Esophagus muscularis mucosa (tissue), 4 donors: ENCODE measurements around the gene CARMIL3. TPM values are rescaled to one million over a fixed set of nuclear protein-coding genes. Genes with fewer than 3 reads are reported as not detected.

Experiments used
- DNase-seq: peaks from one replicate; pipeline ENCODE4 v3.0.0-alpha.2; 2017; ENCODE audit errors: extremely low spot score
- H3K27ac ChIP-seq, 4 donors: fragments of 200-600 bp; sonication (generic); replicated peaks in 1 of 4; 1 replicate in 3 of 4; 2 replicates in 1 of 4; pipeline ENCODE4 v1.5.1; 2016 to 2019; ENCODE audit warnings: mild to moderate bottlenecking in 1 of 4
- H3K27me3 ChIP-seq, 4 donors: fragments of 200-600 bp; sonication (generic); one replicate each; pipeline versions ENCODE4 v1.5.1 to v1.6.0; 2016 to 2019
- H3K36me3 ChIP-seq, 4 donors: fragments of 200-600 bp; sonication (generic); one replicate each; pipeline ENCODE4 v1.5.1; 2016 to 2019
- H3K4me1 ChIP-seq, 4 donors: fragments of 200-600 bp; sonication (generic); one replicate each; pipeline ENCODE4 v1.5.1; 2016 to 2019
- H3K4me3 ChIP-seq, 4 donors: fragments of 200-600 bp; sonication (generic); 1 replicate in 2 of 4; 2 replicates in 2 of 4; pipeline ENCODE4 v1.5.1; 2016 to 2019; ENCODE audit warnings: mild to moderate bottlenecking in 4 of 4, moderate library complexity in 1 of 4
- H3K9me3 ChIP-seq, 4 donors: fragments of 200-600 bp; sonication (generic); 1 replicate in 3 of 4; 2 replicates in 1 of 4; pipeline ENCODE4 v1.5.1; 2016 to 2019
- CTCF ChIP-seq, 3 experiments: fragments of 200-600 bp in 2 of 3; fragments of 450-650 bp in 1 of 3; sonication (generic) in 2 of 3; IDR thresholded peaks; one replicate each; pipeline ENCODE4 v1.5.1; 2017 to 2019; ENCODE audit warnings: antibody characterized with exemption in 3 of 3, mild to moderate bottlenecking in 2 of 3, moderate library complexity in 1 of 3
- EP300 ChIP-seq: sonication (generic); formaldehyde crosslinking; IDR thresholded peaks from one replicate; pipeline ENCODE4 v1.6.1; 2017; ENCODE audit warnings: antibody characterized with exemption
- POLR2A ChIP-seq: fragments of 450-650 bp; IDR thresholded peaks from one replicate; pipeline ENCODE4 v1.6.1; 2017; ENCODE audit warnings: antibody characterized with exemption, moderate library complexity, mild to moderate bottlenecking, low read depth
- POLR2AphosphoS5 ChIP-seq, 2 donors: sonication (generic); formaldehyde crosslinking; IDR thresholded peaks; one replicate each; pipeline ENCODE4 v1.6.1; 2017; ENCODE audit warnings: antibody characterized with exemption in 2 of 2
- WGBS: methylation state at CpG from one replicate; pipeline ENCODE4 v1.1.5; 2018; 5-methylcytosine and 5-hydroxymethylcytosine counted together
- intact Hi-C: fragments of 100-400 bp; cut with DNase I; formaldehyde crosslinking; loops from one replicate; pipeline ENCODE4 v1.15.1; 2023
- total RNA-seq, 4 donors: library from RNA; depleted of rRNA; stranded (reverse); fragments of >200 nt; gene quantifications; one replicate each; pipeline versions ENCODE4 v1.1.0 to v1.2.1, GENCODE V29; 2016

Gene CARMIL3
- total RNA-seq, 4 donors from 2014 or later, result 0.17 to 0.29 TPM; not detected in 2

- intact Hi-C loops, result no loop called here
- TF ChIP-seq POLR2A, result no peak
- TF ChIP-seq EP300, result no peak
- no peak for TF ChIP-seq CTCF (IDR thresholded peaks at IDR 0.05)
- TF ChIP-seq POLR2AphosphoS5 (IDR thresholded peaks at IDR 0.05), result no peak
- Histone ChIP-seq H3K27me3 (peaks cover 0 to 26% (median 2%) of the 10 kb centered on the region in 4 donors), H3K36me3 (no peaks in the 10 kb centered on the region), H3K27ac (no peak overlapping the region), H3K9me3 (no peaks in the 10 kb centered on the region), H3K4me1 (peaks cover 3 to 24% (median 23%) of the 10 kb centered on the region in 4 donors), H3K4me3 (no peak overlapping the region)
- no peak for DNase-seq
- 88% methylated on average over 10 of the region's 10 CpGs for WGBS
Measured at GRCh38 chr14:24076302-24076601, 24.4 kb downstream of the CARMIL3 start.

- H3K27ac ChIP-seq, result no peak overlapping the region
- 93% methylated on average over 18 of the region's 23 CpGs for WGBS
- H3K36me3 ChIP-seq, result no peaks in the 10 kb centered on the region
- no peak for TF ChIP-seq POLR2A
- TF ChIP-seq EP300, result no peak
- TF ChIP-seq CTCF (IDR thresholded peaks at IDR 0.05), result no peak
- intact Hi-C loops, result no loop called here
- peaks cover 9 to 23% (median 21%) of the 10 kb centered on the region in 4 donors for H3K4me1 ChIP-seq
- peaks cover 0 to 17% (median 2%) of the 10 kb centered on the region in 4 donors for H3K27me3 ChIP-seq
- no peak for DNase-seq
- H3K9me3 ChIP-seq, result no peaks in the 10 kb centered on the region
- H3K4me3 ChIP-seq, result no peak overlapping the region
Measured at GRCh38 chr14:24077086-24077485, 25.3 kb downstream of the CARMIL3 start.

- peaks cover 9 to 15% (median 14%) of the 10 kb centered on the region in 4 donors for H3K4me1 ChIP-seq
- H3K9me3 ChIP-seq, result no peaks in the 10 kb centered on the region
- intact Hi-C loops, result no loop called here
- DNase-seq, result no peak
- no peak overlapping the region for H3K27ac ChIP-seq
- no peaks in the 10 kb centered on the region for H3K36me3 ChIP-seq
- TF ChIP-seq POLR2A (no peak), CTCF (IDR thresholded peaks at IDR 0.05) (no peak), EP300 (no peak), POLR2AphosphoS5 (IDR thresholded peaks at IDR 0.05) (no peak)
- 63% methylated on average over 2 of the region's 3 CpGs for WGBS
- H3K27me3 ChIP-seq, result peaks cover 0 to 7% (median 0%) of the 10 kb centered on the region in 4 donors
- no peak overlapping the region for H3K4me3 ChIP-seq
Measured at GRCh38 chr14:24078146-24078545, 26.3 kb downstream of the CARMIL3 start.

GRCh38 chr14:24079491-24080141 lies 27.8 kb downstream of the CARMIL3 start:
- no peak for TF ChIP-seq POLR2AphosphoS5 (IDR thresholded peaks at IDR 0.05)
- TF ChIP-seq CTCF (IDR thresholded peaks at IDR 0.05), result no peak
- no peak for TF ChIP-seq EP300
- TF ChIP-seq POLR2A, result no peak
- Histone ChIP-seq H3K9me3 (no peaks in the 10 kb centered on the region), H3K4me3 (no peak overlapping the region), H3K27me3 (no peaks in the 10 kb centered on the region), H3K4me1 (peaks cover 9 to 15% (median 14%) of the 10 kb centered on the region in 4 donors), H3K36me3 (no peaks in the 10 kb centered on the region), H3K27ac (no peak overlapping the region)
- no peak for DNase-seq
- 88% methylated on average over 9 of the region's 9 CpGs for WGBS
- intact Hi-C loops, result no loop called here

- no peaks in the 10 kb centered on the region for H3K9me3 ChIP-seq
- no peak overlapping the region for H3K27ac ChIP-seq
- DNase-seq, result no peak
- no peaks in the 10 kb centered on the region for H3K27me3 ChIP-seq
- H3K36me3 ChIP-seq, result no peaks in the 10 kb centered on the region
- H3K4me3 ChIP-seq, result no peak overlapping the region
- intact Hi-C loops, result no loop called here
- TF ChIP-seq EP300 (no peak), CTCF (IDR thresholded peaks at IDR 0.05) (no peak), POLR2A (no peak), POLR2AphosphoS5 (IDR thresholded peaks at IDR 0.05) (no peak)
- H3K4me1 ChIP-seq, result peaks cover 9 to 15% (median 14%) of the 10 kb centered on the region in 4 donors
- 89% methylated on average over 3 of the region's 6 CpGs for WGBS
Measured at GRCh38 chr14:24080142-24080530, 28.3 kb downstream of the CARMIL3 start.
